ENCODE data around the gene GNG8. TPM values are rescaled to one million over a fixed set of nuclear protein-coding genes. Genes with fewer than 3 reads are reported as not detected.

GNG8 gene
- total and polyA plus RNA-seq, 8 donors = 5.8 to 16.0 (median 8.9) TPM; not detected in 2

GRCh38 chr19:46648060-46648960, 12.3 kb upstream of the GNG8 start:
- ATAC-seq = peak; percentile 42
- Histone ChIP-seq H3K27ac (no peak overlapping the region), H3K36me3 (no peaks in the 10 kb centered on the region), H3K27me3 (peaks cover 32 to 92% of the 10 kb centered on the region in 2 donors), H3K9me3 (no peaks in the 10 kb centered on the region), H3K4me3 (no peak overlapping the region), H3K4me1 (peaks cover 0 to 5% of the 10 kb centered on the region in 2 donors)
- intact Hi-C loops (cut with DNase I) = no loop called here
- peak in 1 of 4 donors; percentile 49 for DNase-seq
- TF ChIP-seq CTCF (IDR thresholded peaks at IDR 0.05) = no peak

- no peak overlapping the region for H3K27ac ChIP-seq
- ATAC-seq (no peak), DNase-seq (peak in 1 of 4 donors; percentile 1)
- intact Hi-C loops (cut with DNase I) = no loop called here
- no peaks in the 10 kb centered on the region for H3K36me3 ChIP-seq
- no peaks in the 10 kb centered on the region for H3K9me3 ChIP-seq
- H3K27me3 ChIP-seq = peaks cover 32 to 88% of the 10 kb centered on the region in 2 donors
- H3K4me3 ChIP-seq = no peak overlapping the region
- H3K4me1 ChIP-seq = peaks cover 0 to 5% of the 10 kb centered on the region in 2 donors
- no peak for TF ChIP-seq CTCF (IDR thresholded peaks at IDR 0.05)
Observed at GRCh38 chr19:46646402-46646801, 10.4 kb upstream of the GNG8 start.

GRCh38 chr19:46644720-46645119, 8.7 kb upstream of the GNG8 start:
- no peak for TF ChIP-seq CTCF (IDR thresholded peaks at IDR 0.05)
- peaks cover 25 to 89% of the 10 kb centered on the region in 2 donors for H3K27me3 ChIP-seq
- DNase-seq = peak in 1 of 4 donors; percentile 40
- H3K4me3 ChIP-seq = no peak overlapping the region
- intact Hi-C loops (cut with DNase I) = no loop called here
- H3K9me3 ChIP-seq = no peaks in the 10 kb centered on the region
- no peaks in the 10 kb centered on the region for H3K36me3 ChIP-seq
- no peak for ATAC-seq
- H3K4me1 ChIP-seq = peaks cover 0 to 9% of the 10 kb centered on the region in 2 donors
- no peak overlapping the region for H3K27ac ChIP-seq

- no peak for ATAC-seq
- intact Hi-C loops (cut with DNase I) = no loop called here
- no peak for TF ChIP-seq CTCF (IDR thresholded peaks at IDR 0.05)
- peaks cover 0 to 20% of the 10 kb centered on the region in 2 donors for H3K4me1 ChIP-seq
- H3K9me3 ChIP-seq = no peaks in the 10 kb centered on the region
- no peak overlapping the region for H3K4me3 ChIP-seq
- no peaks in the 10 kb centered on the region for H3K36me3 ChIP-seq
- no peak for DNase-seq
- peaks cover 4 to 89% of the 10 kb centered on the region in 2 donors for H3K27me3 ChIP-seq
- no peak overlapping the region for H3K27ac ChIP-seq
Observed at GRCh38 chr19:46640656-46641055, 4.7 kb upstream of the GNG8 start.

GRCh38 chr19:46639358-46640182, 3.6 kb upstream of the GNG8 start:
- H3K36me3 ChIP-seq = no peaks in the 10 kb centered on the region
- no peaks in the 10 kb centered on the region for H3K9me3 ChIP-seq
- no peak for TF ChIP-seq CTCF (IDR thresholded peaks at IDR 0.05)
- peaks cover 4 to 87% of the 10 kb centered on the region in 2 donors for H3K27me3 ChIP-seq
- peak overlapping the region; percentile 25 to 37 for H3K4me3 ChIP-seq
- peaks cover 0 to 24% of the 10 kb centered on the region in 2 donors for H3K4me1 ChIP-seq
- intact Hi-C loops (cut with DNase I) = no loop called here
- peak overlapping the region; percentile 45 to 80 for H3K27ac ChIP-seq
- DNase-seq = peak; percentile 71 to 97 (median 90)
- peak; percentile 51 for ATAC-seq
